GM19025 (cell line): ENCODE results near the gene PPP1R9A.
"Not testable (repeated sequence)": the region's sequence is repeated elsewhere in the genome, so short reads cannot be mapped to it uniquely, and the experiment has no call there.

ENCODE experiments used
- ATAC-seq: cut with Tn5 transposase; IDR thresholded peaks from one replicate; pipeline ENCODE4 v1.9.1; 2021; ENCODE audit warnings: mild to moderate bottlenecking, low read depth, moderate library complexity; ENCODE audit not compliant: unreplicated experiment

PPP1R9A gene

GRCh38 chr7:94971051-94971867, 63.9 kb downstream of the PPP1R9A start:
- no peak for ATAC-seq

- ATAC-seq, result no peak
Measured at GRCh38 chr7:94972296-94972695, 64.9 kb downstream of the PPP1R9A start.

GRCh38 chr7:94973844-94974243, 66.5 kb downstream of the PPP1R9A start:
- no peak for ATAC-seq

- ATAC-seq, result no peak
Measured at GRCh38 chr7:94974423-94974822, 67.0 kb downstream of the PPP1R9A start.

GRCh38 chr7:94975336-94975735, 67.9 kb downstream of the PPP1R9A start:
- no peak for ATAC-seq

- ATAC-seq, result no peak
Measured at GRCh38 chr7:94980418-94981142, 73.2 kb downstream of the PPP1R9A start.

- no peak for ATAC-seq
Measured at GRCh38 chr7:94995921-94996320, 88.5 kb downstream of the PPP1R9A start.

GRCh38 chr7:94996369-94996768, 89.0 kb downstream of the PPP1R9A start:
- ATAC-seq, result no peak

GRCh38 chr7:94997547-94997946, 90.2 kb downstream of the PPP1R9A start:
- no peak for ATAC-seq

- ATAC-seq, result no peak
Measured at GRCh38 chr7:94998266-94999068, 91.1 kb downstream of the PPP1R9A start.

- no peak for ATAC-seq
Measured at GRCh38 chr7:94999069-94999351, 91.6 kb downstream of the PPP1R9A start.

- not testable (repeated sequence) for ATAC-seq
Measured at GRCh38 chr7:94999601-95000000, 92.2 kb downstream of the PPP1R9A start.

- no peak for ATAC-seq
Measured at GRCh38 chr7:95001258-95001657, 93.9 kb downstream of the PPP1R9A start.

GRCh38 chr7:95001815-95002561, 94.6 kb downstream of the PPP1R9A start:
- ATAC-seq, result no peak

GRCh38 chr7:95002775-95003174, 95.4 kb downstream of the PPP1R9A start:
- no peak for ATAC-seq

GRCh38 chr7:95004618-95005247, 97.3 kb downstream of the PPP1R9A start:
- no peak for ATAC-seq

GRCh38 chr7:95006010-95006409, 98.6 kb downstream of the PPP1R9A start:
- no peak for ATAC-seq

GRCh38 chr7:95008773-95009172, 101.4 kb downstream of the PPP1R9A start:
- ATAC-seq, result not testable (repeated sequence)

GRCh38 chr7:95011146-95011928, 103.9 kb downstream of the PPP1R9A start:
- ATAC-seq, result no peak
